CMK (cell line): ENCODE results near the gene LARP4B.
"Not testable (repeated sequence)": the region's sequence is repeated elsewhere in the genome, so short reads cannot be mapped to it uniquely, and the experiment has no call there.

ENCODE experiments used
- DNase-seq: peaks from one replicate; pipeline ENCODE4 v3.0.0-alpha.2; 2010; ENCODE audit warnings: low read depth

The LARP4B gene

GRCh38 chr10:786633-787474 is 144.7 kb downstream of the LARP4B start:
- DNase-seq = no peak

GRCh38 chr10:785861-786214 is 145.7 kb downstream of the LARP4B start:
- no peak for DNase-seq

GRCh38 chr10:785089-785860 is 146.2 kb downstream of the LARP4B start:
- no peak for DNase-seq

GRCh38 chr10:784403-785088 is 147.0 kb downstream of the LARP4B start:
- no peak for DNase-seq

GRCh38 chr10:782751-783648 is 148.5 kb downstream of the LARP4B start:
- no peak for DNase-seq

- no peak for DNase-seq
Measured at GRCh38 chr10:780536-781524, 150.7 kb downstream of the LARP4B start.

GRCh38 chr10:778626-779330 is 152.7 kb downstream of the LARP4B start:
- DNase-seq = no peak

- DNase-seq = no peak
Measured at GRCh38 chr10:777913-778479, 153.5 kb downstream of the LARP4B start.

- DNase-seq = no peak
Measured at GRCh38 chr10:776772-777171, 154.7 kb downstream of the LARP4B start.

- DNase-seq = no peak
Measured at GRCh38 chr10:775245-776075, 156.0 kb downstream of the LARP4B start.

GRCh38 chr10:774661-775244 is 156.8 kb downstream of the LARP4B start:
- DNase-seq = no peak

GRCh38 chr10:774223-774622 is 157.3 kb downstream of the LARP4B start:
- no peak for DNase-seq

- DNase-seq = no peak
Measured at GRCh38 chr10:773562-774161, 157.8 kb downstream of the LARP4B start.

- DNase-seq = no peak
Measured at GRCh38 chr10:772227-772637, 159.3 kb downstream of the LARP4B start.

- DNase-seq = no peak
Measured at GRCh38 chr10:771647-772046, 159.9 kb downstream of the LARP4B start.

- no peak for DNase-seq
Measured at GRCh38 chr10:770975-771374, 160.5 kb downstream of the LARP4B start.

GRCh38 chr10:770048-770712 is 161.3 kb downstream of the LARP4B start:
- not testable (repeated sequence) for DNase-seq
